ENCODE results near the gene SMCO1.
"Not testable (repeated sequence)": the region's sequence is repeated elsewhere in the genome, so short reads cannot be mapped to it uniquely, and the experiment has no call there.

SMCO1 gene

DNA sequence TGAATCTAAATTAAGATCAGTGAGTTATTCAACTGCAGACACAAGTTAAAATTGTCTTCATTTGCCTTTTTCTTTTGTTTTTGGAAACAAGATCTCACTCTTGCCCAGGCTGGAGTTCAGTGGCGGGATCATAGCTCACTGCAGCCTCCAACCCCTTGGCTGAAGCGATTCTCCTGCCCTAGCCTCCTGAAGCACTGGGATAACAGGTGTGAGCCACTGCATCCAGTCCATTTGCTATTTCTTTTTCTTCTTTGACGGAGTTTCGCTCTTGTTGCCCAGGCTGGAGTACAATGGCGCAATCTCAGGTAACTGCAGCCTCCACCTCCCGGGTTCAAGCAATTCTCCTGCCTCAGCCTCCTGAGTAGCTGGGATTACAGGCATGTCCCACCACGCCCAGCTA is 21.9 kb downstream of the SMCO1 start:
- no peak for DNase-seq

DNA sequence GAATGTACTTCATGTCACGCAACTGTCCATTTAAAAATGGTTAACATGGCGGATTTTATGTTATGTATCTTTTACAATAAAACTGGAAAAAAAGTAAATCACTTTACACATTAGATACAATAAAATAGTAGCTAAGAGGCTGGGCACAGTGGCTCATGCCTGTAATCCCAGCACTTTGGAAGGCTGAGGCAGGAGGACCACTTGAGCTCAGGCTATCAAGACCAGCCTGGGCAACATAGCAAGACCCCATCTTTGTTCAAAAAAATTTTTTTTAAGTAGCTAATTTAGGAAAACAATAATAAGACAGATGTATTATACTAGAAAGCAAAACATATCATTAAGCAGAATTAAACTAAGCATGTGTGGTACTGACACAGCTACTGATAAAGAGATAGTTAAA is 23.1 kb downstream of the SMCO1 start:
- DNase-seq, result no peak

GRCh38 chr3:196489747-196490146 is 25.4 kb downstream of the SMCO1 start:
- DNase-seq, result no peak

DNA sequence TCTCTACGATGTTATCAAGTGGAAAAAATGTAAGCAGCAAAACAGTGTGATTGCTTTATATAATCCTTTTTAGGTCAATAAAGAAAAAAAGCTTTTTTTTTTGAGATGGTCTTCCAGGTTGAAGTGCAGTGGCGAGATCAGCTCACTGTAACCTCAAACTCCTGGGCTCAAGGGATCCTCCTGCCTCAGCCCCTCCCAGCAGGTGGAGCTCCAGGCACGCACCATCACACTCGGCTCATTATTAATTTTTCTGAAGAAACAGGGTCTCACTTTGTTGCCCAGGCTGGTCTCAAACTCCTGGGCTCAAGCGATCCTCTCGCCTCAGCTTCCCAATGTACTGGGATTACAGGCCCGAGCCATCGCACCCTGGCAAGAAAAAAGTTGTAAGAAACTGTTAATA is 28.9 kb downstream of the SMCO1 start:
- DNase-seq, result no peak

GRCh38 chr3:196477678-196478077 is 37.5 kb downstream of the SMCO1 start:
- DNase-seq, result no peak

GRCh38 chr3:196472286-196472685 is 42.9 kb downstream of the SMCO1 start:
- no peak for DNase-seq

DNA sequence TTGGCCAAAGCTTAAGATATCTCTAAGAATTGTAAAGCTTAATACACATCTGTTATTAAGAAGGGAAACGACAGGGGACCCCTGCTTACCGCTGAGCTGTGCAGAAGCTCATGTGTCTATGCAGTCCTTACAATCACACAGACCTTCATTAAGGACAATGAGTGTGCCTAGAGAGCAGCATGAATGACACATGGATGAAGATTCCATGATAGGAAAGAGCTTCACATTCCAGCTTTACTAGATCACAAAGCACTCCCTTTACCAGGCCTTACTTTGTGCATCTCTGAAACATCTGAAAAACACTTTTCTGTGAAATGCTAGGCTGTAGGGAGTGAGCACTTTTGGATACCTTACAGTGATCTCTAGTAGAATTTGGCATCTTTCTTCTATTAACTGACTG is 43.6 kb downstream of the SMCO1 start:
- DNase-seq, result no peak

GRCh38 chr3:196470182-196470581 is 45.0 kb downstream of the SMCO1 start:
- not testable (repeated sequence) for DNase-seq

- DNase-seq, result no peak
These were observed 51.3 kb downstream of the SMCO1 start for GRCh38 chr3:196463804-196464203.

GRCh38 chr3:196463478-196463756 is 51.7 kb downstream of the SMCO1 start:
- DNase-seq, result no peak

DNA sequence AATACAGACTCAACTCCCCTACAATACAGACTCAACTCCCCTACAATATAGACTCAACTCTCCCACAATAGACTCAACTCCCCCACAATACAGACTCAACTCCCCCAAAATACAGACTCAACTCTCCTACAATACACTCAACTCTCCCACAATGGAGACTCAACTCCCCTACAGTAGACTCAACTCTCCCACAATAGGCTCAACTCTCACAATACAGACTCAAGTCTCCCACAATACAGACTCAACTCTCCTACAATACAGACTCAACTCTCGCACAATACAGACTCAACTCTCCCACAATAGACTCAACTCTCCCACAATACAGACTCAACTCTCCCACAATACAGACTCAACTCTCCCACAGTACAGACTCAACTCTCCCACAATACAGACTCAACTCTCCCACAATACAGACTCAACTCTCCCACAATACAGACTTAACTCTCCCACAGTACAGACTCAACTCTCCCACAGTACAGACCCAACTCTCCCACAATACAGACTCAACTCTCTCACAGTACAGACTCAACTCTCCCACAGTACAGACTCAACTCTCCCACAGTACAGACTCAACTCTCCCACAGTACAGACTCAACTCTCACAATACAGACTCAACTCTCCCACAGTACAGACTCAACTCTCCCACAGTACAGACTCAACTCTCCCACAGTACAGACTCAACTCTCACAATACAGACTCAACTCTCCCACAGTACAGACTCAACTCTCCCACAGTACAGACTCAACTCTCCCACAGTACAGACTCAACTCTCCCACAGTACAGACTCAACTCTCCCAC is 52.3 kb downstream of the SMCO1 start:
- DNase-seq, result not testable (repeated sequence)

GRCh38 chr3:196458063-196458462 is 57.1 kb downstream of the SMCO1 start:
- DNase-seq, result no peak

DNA sequence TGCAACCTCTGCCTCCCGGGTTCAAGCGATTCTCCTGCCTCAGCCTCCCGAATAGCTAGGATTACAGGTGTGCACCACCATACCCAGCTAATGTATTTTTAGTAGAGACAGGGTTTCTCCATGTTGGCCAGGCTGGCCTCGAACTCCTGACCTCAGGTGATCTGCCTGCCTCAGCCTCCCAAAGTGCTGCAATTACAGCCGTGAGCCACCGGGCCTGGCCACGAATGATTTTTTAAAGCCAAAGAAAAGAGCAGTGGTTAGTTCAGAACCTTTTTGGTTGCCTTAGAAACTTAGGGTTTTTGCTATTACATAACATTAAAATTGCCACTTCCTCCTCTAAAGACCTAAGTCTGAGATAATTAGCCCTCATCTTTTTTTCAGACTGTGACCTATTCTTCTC is 57.7 kb downstream of the SMCO1 start:
- not testable (repeated sequence) for DNase-seq
